ENCODE data around the gene CCSER1.
"Not testable (repeated sequence)": the region's sequence is repeated elsewhere in the genome, so short reads cannot be mapped to it uniquely, and the experiment has no call there.

CCSER1 gene

DNA sequence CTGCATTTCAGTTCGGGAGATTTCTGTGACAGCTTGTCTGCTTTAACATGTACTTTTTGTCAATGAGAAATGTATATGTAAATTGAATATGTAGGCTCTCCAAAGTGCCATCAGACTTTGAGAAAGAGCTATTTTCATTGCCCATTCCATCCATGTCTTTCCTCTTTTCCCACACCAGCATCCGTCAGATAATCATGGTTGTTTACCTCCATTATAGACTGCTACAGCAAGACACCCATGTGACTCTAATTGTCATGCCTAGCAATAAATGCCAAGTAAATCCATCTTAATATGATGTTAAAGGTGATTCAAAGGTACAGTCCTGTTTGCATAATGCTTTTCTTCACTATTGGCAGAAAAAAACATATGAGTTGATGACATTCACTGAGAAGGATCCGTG lies 1157.3 kb downstream of the CCSER1 start:
- no peak for DNase-seq (ENCODE audit: low read depth)

DNA sequence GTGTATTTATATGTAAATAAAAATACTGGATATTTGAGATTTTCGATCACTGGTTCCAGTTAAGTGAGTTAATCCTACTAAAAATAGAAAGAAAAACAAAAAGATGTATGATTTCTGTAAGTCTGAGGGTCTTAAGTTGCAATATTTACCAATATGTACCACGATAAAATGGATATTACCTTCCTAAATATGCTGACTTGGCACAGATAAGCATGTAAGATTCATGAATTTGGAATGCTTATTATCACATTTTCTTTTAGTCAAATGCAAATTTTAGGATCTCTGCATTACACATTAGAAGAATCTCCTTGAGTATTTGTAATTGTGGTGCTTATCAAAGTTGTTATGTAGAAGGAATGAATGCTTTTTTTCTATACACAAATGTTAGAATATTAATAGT lies 1158.3 kb downstream of the CCSER1 start:
- no peak for DNase-seq (ENCODE audit: low read depth)

DNA sequence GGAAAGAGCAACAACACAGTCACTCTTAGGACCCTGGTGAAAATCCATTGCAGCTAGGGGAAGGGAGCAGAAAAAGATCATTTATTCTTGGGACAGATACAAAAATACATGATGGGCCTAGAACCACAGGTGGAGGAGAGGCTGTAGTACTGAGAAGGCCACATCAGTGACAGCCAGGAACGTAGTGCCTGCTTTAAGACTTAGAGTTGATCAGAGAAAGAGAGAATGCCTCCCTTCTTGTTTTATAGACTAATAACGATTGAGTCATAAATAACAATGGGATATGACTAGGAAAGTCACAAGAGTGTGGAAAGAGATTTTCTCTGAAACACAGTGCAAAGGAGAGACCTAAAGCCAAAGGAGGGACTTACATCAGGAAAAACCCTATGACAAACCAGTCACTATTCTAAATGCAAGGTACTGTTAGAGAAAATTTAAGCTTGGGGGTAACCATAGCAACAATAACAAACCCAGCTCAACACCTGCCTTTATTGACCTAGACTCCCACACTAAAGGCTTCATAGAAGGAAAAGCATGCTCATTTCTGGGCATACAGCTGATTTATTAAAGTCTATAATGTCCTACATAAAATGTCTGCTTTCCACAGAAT lies 1161.6 kb downstream of the CCSER1 start:
- no peak for DNase-seq (ENCODE audit: low read depth)

DNA sequence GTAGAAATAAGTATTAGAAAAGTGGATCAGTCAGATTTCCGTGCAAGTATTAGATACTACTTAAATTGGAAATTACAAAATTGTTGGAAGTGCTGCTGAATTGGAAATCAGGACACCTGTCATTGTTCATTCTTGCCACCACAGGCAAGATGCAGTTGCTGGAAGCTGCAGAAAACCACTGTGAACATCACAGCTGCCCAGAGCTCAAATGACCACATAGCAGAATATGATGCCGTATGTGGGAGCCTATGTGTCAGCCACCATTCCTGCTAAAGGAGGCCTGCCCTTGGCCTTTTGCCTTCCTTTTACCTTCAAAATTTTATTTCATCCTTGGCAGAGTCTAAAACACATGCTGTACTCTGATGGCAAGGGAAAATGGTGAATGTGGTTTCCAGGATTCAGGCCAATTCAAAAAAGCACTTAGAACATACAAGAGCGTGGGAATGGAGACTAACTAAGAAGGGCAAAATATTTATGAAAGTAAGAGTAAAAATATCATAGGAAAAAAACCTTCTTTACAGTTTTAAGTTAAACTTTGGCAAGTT lies 1171.0 kb downstream of the CCSER1 start:
- no peak for DNase-seq (ENCODE audit: low read depth)

- DNase-seq (ENCODE audit: low read depth) = no peak
Measured at GRCh38 chr4:91298824-91299223, 1171.6 kb downstream of the CCSER1 start.

- DNase-seq (ENCODE audit: low read depth) = no peak
Measured at GRCh38 chr4:91302120-91302519, 1174.9 kb downstream of the CCSER1 start.

GRCh38 chr4:91304292-91304691 lies 1177.1 kb downstream of the CCSER1 start:
- DNase-seq (ENCODE audit: low read depth) = no peak

DNA sequence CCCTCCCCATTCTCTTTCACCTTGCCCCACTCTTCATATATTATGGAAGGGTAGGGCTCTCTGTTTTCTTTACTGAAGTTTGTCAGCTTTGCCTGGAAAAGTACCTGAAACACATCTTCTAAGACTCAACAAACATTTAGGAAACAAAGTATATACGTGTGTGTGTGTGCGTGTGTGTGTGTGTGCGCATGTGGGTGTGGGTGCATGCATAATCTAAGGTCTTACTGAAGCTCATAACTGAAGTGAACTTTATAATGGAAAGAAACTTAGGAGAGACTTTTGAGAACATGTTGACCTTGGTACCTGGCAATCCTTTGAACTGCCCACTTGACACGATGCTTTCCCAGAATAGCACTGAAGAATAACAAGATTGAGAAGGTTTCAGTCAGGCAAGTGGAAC lies 1190.2 kb downstream of the CCSER1 start:
- no peak for DNase-seq (ENCODE audit: low read depth)

DNA sequence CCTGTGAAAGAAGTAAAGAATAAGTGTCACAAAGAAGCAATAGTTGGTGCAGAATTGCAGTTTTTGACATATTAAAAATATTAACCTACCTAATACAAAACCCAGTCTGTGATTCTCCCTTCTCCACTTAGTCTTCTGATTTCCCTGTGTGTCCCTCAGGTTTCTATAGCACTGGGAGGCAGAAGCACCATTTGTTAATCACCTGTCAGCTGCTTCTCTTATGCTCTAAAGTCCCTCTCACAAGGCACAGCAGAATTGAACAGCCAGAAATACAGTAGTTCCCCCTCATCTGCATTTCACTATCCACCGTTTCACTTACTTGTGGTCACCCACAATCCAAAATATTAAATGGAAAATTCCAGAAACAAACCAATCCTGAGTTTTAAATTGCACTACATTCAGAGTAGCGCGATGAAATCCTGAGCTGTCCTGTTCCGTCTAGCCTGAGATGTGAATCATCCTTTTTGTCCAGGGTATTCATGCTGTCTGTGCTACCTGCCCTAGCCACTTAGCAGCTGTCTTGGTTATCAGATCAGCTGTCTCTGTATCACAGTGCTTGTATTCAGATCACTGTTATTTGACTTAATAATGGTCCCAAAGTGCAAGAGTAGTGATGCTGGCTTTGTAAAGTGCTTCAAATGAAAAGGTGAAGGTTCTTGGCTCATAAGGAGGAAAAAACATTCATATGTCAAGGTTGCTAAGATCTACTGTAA lies 1192.5 kb downstream of the CCSER1 start:
- no peak for DNase-seq (ENCODE audit: low read depth)

DNA sequence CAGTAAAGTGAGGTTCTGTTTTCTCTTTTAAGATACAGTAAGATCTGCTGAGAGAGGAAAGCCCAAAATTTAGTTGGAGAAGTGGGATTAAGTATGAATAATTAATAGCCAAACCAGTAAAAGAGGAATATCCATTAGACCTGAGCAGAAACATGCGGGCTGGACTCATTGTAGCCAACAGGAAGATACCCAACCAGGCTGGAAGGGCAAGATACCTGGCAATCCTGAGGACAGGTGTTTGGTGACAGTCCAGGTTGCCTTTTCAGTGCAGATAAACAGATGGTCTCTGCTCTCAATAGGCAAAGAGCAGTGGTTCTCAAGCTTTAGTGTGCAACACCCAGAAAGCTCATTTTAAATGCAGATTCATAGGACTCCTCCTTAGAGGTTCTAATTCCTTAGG lies 1195.8 kb downstream of the CCSER1 start:
- no peak for DNase-seq (ENCODE audit: low read depth)

GRCh38 chr4:91325495-91325894 lies 1198.3 kb downstream of the CCSER1 start:
- peak; percentile 51 for DNase-seq (ENCODE audit: low read depth)

GRCh38 chr4:91326167-91326566 lies 1199.0 kb downstream of the CCSER1 start:
- not testable (repeated sequence) for DNase-seq (ENCODE audit: low read depth)

DNA sequence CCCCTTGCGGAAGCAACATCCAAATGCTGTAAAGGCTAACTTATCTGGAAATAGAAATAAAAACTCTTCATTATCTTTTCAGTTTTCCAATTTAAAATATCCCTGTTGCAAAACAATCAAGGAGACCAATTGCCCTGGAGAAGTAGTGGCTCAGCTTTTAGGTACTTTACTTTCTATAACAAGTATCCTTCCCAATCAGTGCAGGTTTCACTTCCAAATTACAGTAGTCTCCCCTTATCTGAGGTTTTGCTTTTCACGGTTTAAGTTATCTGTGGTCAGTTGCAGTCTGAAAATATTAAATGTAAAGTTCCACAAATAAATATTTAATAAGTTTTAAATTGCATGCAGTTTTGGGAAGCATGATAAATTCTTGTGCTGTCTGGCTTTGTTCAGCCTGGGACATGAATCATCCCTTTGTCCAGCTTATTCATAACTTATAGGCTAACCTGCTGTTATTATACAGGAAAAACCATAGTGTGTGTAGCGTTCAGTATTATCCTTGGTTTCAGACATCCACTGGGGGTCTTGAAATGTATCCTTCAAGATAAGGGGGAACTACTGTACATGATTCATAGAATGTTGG lies 1203.5 kb downstream of the CCSER1 start:
- DNase-seq (ENCODE audit: low read depth) = peak; percentile 0

GRCh38 chr4:91340822-91341221 lies 1213.6 kb downstream of the CCSER1 start:
- DNase-seq (ENCODE audit: low read depth) = no peak

DNA sequence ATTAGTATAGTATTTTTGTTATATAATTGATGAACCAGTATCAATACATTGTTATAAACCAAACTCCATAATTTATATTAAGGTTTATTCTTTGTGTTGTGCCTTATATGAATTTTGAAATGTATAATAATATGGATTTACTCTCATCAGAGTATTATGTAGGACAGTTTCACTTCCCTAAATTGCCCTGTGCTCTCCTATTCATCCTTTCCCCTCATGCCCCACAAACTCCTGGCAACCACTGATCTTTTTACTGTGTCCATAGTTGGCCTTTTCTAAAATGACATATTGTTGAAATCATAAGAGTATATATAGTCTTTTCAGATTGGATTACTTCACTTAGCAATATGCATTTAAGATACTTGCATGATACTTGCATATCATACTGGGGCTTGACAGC lies 1218.4 kb downstream of the CCSER1 start:
- no peak for DNase-seq (ENCODE audit: low read depth)

GRCh38 chr4:91356496-91356895 lies 1229.3 kb downstream of the CCSER1 start:
- not testable (repeated sequence) for DNase-seq (ENCODE audit: low read depth)

GRCh38 chr4:91358016-91358415 lies 1230.8 kb downstream of the CCSER1 start:
- not testable (repeated sequence) for DNase-seq (ENCODE audit: low read depth)

DNA sequence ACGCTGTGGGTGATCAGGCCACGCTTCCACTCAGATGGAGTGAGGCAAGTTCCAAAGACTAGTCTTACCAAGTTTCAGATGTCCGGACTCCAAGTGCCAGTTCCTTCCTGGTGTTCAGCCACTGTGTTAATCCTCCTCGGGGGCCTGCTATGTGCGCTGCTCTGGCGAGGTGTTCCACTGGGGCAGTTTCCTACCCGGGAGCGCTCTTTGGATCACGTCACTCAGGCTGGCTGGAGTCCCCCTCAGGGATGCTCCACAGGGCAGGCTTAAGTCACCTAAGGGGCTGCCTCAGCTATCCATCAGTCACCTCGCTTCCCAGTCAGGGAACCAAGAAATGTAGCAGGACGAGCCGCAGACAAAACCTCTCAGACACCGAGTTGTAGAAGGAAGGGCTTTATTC lies 1231.4 kb downstream of the CCSER1 start:
- DNase-seq (ENCODE audit: low read depth) = not testable (repeated sequence)

GRCh38 chr4:91359041-91360031 lies 1232.1 kb downstream of the CCSER1 start:
- no peak for DNase-seq (ENCODE audit: low read depth)

GRCh38 chr4:91362125-91362524 lies 1234.9 kb downstream of the CCSER1 start:
- DNase-seq (ENCODE audit: low read depth) = no peak

DNA sequence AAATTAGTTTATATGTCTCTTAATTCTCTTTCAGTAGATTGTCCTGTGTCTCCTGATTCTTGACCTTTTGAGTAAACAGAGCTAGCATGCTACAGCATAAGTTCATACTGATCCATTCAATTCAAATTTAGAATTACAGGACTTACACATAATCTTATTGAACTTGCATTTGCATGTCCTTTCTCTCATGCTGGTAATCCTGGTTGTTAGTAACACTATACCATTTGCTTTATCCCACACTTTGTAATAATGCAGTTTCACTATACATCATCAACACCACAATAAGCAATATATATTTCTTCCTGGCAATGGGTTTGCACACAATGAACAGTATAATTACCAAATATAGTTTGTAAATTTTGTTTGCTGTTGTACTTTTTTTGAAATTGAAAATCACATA lies 1239.4 kb downstream of the CCSER1 start:
- no peak for DNase-seq (ENCODE audit: low read depth)

DNA sequence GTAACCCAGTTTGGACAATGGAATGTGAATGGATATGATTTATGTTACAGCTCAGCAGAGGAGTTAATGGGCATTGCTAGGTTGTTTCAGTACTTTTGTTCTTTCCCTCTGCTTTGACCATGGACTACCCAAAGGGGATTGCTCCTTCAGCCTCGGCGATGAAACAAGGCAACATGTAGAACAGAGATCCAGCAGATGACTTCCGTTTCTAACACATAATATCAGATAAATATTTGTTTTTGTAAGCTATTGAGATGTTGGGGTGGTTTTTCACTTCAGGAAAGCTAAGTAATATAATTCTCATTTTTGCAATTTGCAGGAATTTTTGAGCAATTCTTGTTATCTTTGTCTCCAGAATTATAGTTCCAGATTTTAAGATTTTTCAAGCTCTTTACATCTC lies 1241.9 kb downstream of the CCSER1 start:
- no peak for DNase-seq (ENCODE audit: low read depth)
